Hepatocyte (in vitro differentiated cells): ENCODE results near the gene TMCO4.

Experiments
- EZH2 ChIP-seq: fragments of 200-600 bp; sonication (generic); IDR thresholded peaks from 2 replicates; pipeline ENCODE4 v1.6.1; 2016; ENCODE audit warnings: antibody characterized with exemption, mild to moderate bottlenecking, borderline replicate concordance
- TF ChIP-seq, protein P1 (sequence below): fragments of 200-600 bp; sonication (generic); IDR thresholded peaks from 2 replicates; pipeline ENCODE4 v1.5.1; 2016; ENCODE audit warnings: antibody characterized with exemption, mild to moderate bottlenecking; ENCODE audit not compliant: poor library complexity

DNA sequence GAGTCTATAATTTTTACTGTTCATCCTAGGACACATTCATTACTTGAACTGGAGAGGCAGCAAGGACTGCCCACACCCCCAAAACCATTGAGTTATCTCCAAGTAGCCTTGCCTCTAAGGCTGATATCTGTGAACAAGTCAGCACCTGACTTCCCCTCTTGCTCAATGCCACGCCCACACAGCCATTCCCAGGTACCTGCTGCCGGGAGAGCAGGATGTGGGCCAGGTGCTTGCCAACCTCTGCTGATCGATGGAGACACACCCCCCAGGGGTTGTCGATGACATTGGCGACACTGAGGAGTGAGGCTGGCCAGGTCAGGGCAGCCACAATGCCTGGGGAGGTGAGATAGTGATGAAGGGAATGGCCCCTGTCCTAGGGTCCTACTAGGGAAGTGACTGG, 60.1 kb downstream of the TMCO4 start:
- TF ChIP-seq, protein P1, sequence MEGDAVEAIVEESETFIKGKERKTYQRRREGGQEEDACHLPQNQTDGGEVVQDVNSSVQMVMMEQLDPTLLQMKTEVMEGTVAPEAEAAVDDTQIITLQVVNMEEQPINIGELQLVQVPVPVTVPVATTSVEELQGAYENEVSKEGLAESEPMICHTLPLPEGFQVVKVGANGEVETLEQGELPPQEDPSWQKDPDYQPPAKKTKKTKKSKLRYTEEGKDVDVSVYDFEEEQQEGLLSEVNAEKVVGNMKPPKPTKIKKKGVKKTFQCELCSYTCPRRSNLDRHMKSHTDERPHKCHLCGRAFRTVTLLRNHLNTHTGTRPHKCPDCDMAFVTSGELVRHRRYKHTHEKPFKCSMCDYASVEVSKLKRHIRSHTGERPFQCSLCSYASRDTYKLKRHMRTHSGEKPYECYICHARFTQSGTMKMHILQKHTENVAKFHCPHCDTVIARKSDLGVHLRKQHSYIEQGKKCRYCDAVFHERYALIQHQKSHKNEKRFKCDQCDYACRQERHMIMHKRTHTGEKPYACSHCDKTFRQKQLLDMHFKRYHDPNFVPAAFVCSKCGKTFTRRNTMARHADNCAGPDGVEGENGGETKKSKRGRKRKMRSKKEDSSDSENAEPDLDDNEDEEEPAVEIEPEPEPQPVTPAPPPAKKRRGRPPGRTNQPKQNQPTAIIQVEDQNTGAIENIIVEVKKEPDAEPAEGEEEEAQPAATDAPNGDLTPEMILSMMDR = no peak
- no peak for TF ChIP-seq EZH2
